CD14-positive monocyte (primary cell): ENCODE measurements around the gene FALEC. TPM values are rescaled to one million over a fixed set of nuclear protein-coding genes. Genes with fewer than 3 reads are reported as not detected.

Source experiments
- DNase-seq, 3 donors: peaks; one replicate each; pipeline ENCODE4 v3.0.0-alpha.2; 2011 to 2022
- H2AFZ ChIP-seq: 2 replicates; pipeline ENCODE4 v1.6.0; 2012; ENCODE audit warnings: mild to moderate bottlenecking, low read depth, low read length, inconsistent platforms; ENCODE audit not compliant: insufficient read depth, poor library complexity, severe bottlenecking
- H3K27ac ChIP-seq, 2 donors: 1 replicate in 1 of 2; 2 replicates in 1 of 2; pipeline ENCODE4 v1.5.1; 2012 to 2013; ENCODE audit warnings: low read length in 2 of 2, control low read depth in 1 of 2, inconsistent platforms in 1 of 2, low read depth in 1 of 2, mild to moderate bottlenecking in 1 of 2
- H3K27me3 ChIP-seq, 2 donors: one replicate each; pipeline versions ENCODE4 v1.6.0 to v1.6.1; 2011 to 2013; ENCODE audit warnings: low read length in 2 of 2; ENCODE audit not compliant: control insufficient read depth in 2 of 2, insufficient read depth in 2 of 2
- H3K36me3 ChIP-seq, 2 donors: replicated peaks in 1 of 2; 1 replicate in 1 of 2; 2 replicates in 1 of 2; pipeline versions ENCODE4 v1.5.1 to v1.6.1; 2012 to 2013; ENCODE audit warnings: low read length in 2 of 2, control low read depth in 1 of 2, inconsistent platforms in 1 of 2, mild to moderate bottlenecking in 1 of 2; ENCODE audit not compliant: insufficient read depth in 2 of 2, control insufficient read depth in 1 of 2
- H3K4me1 ChIP-seq, 2 donors: 1 replicate in 1 of 2; 2 replicates in 1 of 2; pipeline versions ENCODE4 v1.5.1 to v1.6.1; 2012 to 2013; ENCODE audit warnings: low read length in 2 of 2, control low read depth in 1 of 2, inconsistent platforms in 1 of 2, mild to moderate bottlenecking in 1 of 2, moderate library complexity in 1 of 2; ENCODE audit not compliant: insufficient read depth in 2 of 2, control insufficient read depth in 1 of 2
- H3K4me2 ChIP-seq: replicated peaks from 2 replicates; pipeline ENCODE3; 2012; ENCODE audit warnings: low read length, moderate library complexity, mild to moderate bottlenecking; ENCODE audit not compliant: poor library complexity, severe bottlenecking; ENCODE audit errors: extremely low read depth
- H3K4me3 ChIP-seq, 3 experiments: fragments of 200-600 bp in 1 of 3; sonication (generic) in 1 of 3; replicated peaks in 1 of 3; 1 replicate in 2 of 3; 2 replicates in 1 of 3; pipeline ENCODE4 v1.5.1; 2011 to 2013; ENCODE audit warnings: low read length in 3 of 3, mild to moderate bottlenecking in 3 of 3, control low read depth in 2 of 3, low read depth in 2 of 3, inconsistent platforms in 1 of 3, moderate library complexity in 1 of 3
- H3K79me2 ChIP-seq: 2 replicates; pipeline ENCODE4 v1.6.0; 2012; ENCODE audit warnings: mild to moderate bottlenecking, control low read depth, inconsistent platforms, low read length, moderate library complexity; ENCODE audit not compliant: insufficient read depth
- H3K9ac ChIP-seq: 2 replicates; pipeline ENCODE4 v1.6.0; 2017; ENCODE audit warnings: low read length, mild to moderate bottlenecking; ENCODE audit not compliant: insufficient read depth, poor library complexity, severe bottlenecking
- H3K9me3 ChIP-seq, 2 donors: replicated peaks in 1 of 2; 1 replicate in 1 of 2; 2 replicates in 1 of 2; pipeline versions ENCODE4 v1.5.1 to v1.6.1; 2012 to 2013; ENCODE audit warnings: low read length in 2 of 2, control low read depth in 1 of 2; ENCODE audit not compliant: control insufficient read depth in 1 of 2, insufficient read depth in 1 of 2
- H4K20me1 ChIP-seq: 2 replicates; pipeline ENCODE4 v1.6.0; 2012; ENCODE audit warnings: mild to moderate bottlenecking, low read length, control low read depth, moderate library complexity; ENCODE audit not compliant: insufficient read depth
- H3K27ac Mint-ChIP-seq, 7 donors: one replicate each; pipeline ENCODE4 v1.8.0; 2020; ENCODE audit warnings: mild to moderate bottlenecking in 7 of 7, mixed read lengths in 7 of 7, moderate library complexity in 6 of 7, inconsistent platforms in 2 of 7
- H3K27me3 Mint-ChIP-seq, 3 donors: one replicate each; pipeline ENCODE4 v1.8.0; 2021 to 2022; ENCODE audit warnings: low read depth in 3 of 3, mild to moderate bottlenecking in 3 of 3, mixed read lengths in 3 of 3, moderate library complexity in 3 of 3, inconsistent platforms in 1 of 3
- H3K36me3 Mint-ChIP-seq, 2 donors: one replicate each; pipeline ENCODE4 v1.8.0; 2020; ENCODE audit warnings: mixed read lengths in 2 of 2, inconsistent platforms in 1 of 2, mild to moderate bottlenecking in 1 of 2
- H3K4me1 Mint-ChIP-seq: one replicate; pipeline ENCODE4 v1.8.0; 2020; ENCODE audit warnings: mild to moderate bottlenecking, mixed read lengths
- H3K4me3 Mint-ChIP-seq, 2 donors: one replicate each; pipeline ENCODE4 v1.8.0; 2020; ENCODE audit warnings: mild to moderate bottlenecking in 2 of 2, mixed read lengths in 2 of 2, moderate library complexity in 1 of 2
- H3K9me3 Mint-ChIP-seq, 7 donors: one replicate each; pipeline ENCODE4 v1.8.0; 2020 to 2022; ENCODE audit warnings: mixed read lengths in 7 of 7, mild to moderate bottlenecking in 6 of 7, moderate library complexity in 6 of 7, inconsistent platforms in 2 of 7
- WGBS: methylation state at CpG from one replicate; pipeline ENCODE4 v1.1.5; 2013; ENCODE audit warnings: missing lambda C conversion rate; ENCODE audit not compliant: insufficient coverage; 5-methylcytosine and 5-hydroxymethylcytosine counted together
- intact Hi-C, 2 donors: fragments of 100-400 bp; cut with micrococcal nuclease; formaldehyde crosslinking; loops; one replicate each; pipeline versions ENCODE4 v1.15.0 to v1.15.1; 2023
- polyA plus RNA-seq, 3 donors: library from polyadenylated mRNA; depleted of rRNA in 1 of 3; unstranded in 2 of 3; stranded (reverse) in 1 of 3; fragments of 300-500 nt in 2 of 3; fragments of >200 nt in 1 of 3; fragmentation: Illumina TruSeq in 2 of 3; gene quantifications; 1 replicate in 2 of 3; 2 replicates in 1 of 3; pipeline ENCODE4 v1.2.3, GENCODE V29; 2012 to 2021
- TF ChIP-seq, protein P1 (sequence below): fragments of 200-600 bp; IDR thresholded peaks from one replicate; pipeline ENCODE4 v1.8.0; 2022; ENCODE audit warnings: antibody characterized with exemption, mild to moderate bottlenecking

FALEC gene
- polyA plus RNA-seq, 3 donors, result not detected

GRCh38 chr1:150567341-150567716 lies 51.8 kb downstream of the FALEC start:
- WGBS, result 0% methylated on average over 1 of the region's 3 CpGs
- peaks cover 0 to 5% (median 0%) of the 10 kb centered on the region in 3 donors for H3K27me3 Mint-ChIP-seq
- peaks cover 10 to 29% of the 10 kb centered on the region in 2 donors for H3K36me3 ChIP-seq

DNA sequence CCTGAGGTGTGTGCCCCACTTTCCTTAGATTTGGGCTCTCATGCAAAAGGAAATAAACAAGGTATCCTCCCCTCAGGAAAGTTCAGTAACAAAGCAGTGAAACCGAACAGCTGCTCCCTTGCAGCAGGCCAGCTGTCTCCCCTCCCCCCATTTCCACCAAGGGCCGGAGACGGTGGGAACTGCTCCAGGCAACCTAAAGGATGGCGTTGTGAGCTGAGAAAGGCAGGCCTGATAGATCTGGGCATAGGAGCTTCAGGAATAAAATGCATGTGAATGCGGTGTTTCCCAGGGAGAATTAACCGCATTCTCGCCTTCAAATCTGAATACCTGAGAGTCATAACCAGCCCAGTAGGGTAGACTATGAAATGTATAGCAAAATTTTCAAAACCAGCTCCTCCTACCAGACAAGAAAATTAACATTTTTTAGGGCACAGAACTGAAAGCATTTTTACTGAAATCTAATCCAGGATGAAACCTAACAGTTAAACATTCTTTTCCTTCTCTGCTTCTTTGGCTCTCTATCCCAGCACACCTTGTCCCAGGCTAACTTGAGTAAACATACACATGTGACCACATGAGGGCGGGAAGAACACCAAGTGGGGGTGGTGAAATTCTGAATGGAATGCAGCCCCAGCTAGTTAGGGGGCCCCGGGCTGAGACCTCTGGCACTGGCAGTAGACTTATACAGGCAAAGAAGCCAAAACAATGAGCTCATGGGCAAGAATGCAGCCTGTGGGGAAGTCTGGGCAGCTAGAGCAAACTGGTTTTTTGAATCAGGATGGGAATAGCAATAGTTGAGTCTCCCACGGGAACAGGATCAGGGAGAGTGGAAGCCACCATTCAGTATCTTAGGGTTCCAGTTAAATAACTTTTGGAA lies 52.4 kb downstream of the FALEC start:
- Histone ChIP-seq H3K9ac (peak overlapping the region; percentile 35), H3K9me3 (no peaks in the 10 kb centered on the region), H3K4me2 (peak overlapping the region; percentile 76), H3K4me3 (peak overlapping the region; percentile 22 to 69 (median 28)), H3K27ac (peak overlapping the region; percentile 66 to 75), H4K20me1 (peaks cover 98% of the 10 kb centered on the region), H3K4me1 (peaks cover 81 to 100% of the 10 kb centered on the region in 2 donors), H3K27me3 (no peaks in the 10 kb centered on the region), H3K79me2 (peaks cover 96% of the 10 kb centered on the region), H2AFZ (no peak overlapping the region), H3K36me3 (peaks cover 16 to 35% of the 10 kb centered on the region in 2 donors)
- Mint-ChIP-seq H3K27me3 (peaks cover 0 to 6% (median 0%) of the 10 kb centered on the region in 3 donors), H3K4me3 (peak overlapping the region; percentile 67 to 82), H3K36me3 (peaks cover 48 to 74% of the 10 kb centered on the region in 2 donors), H3K27ac (peak overlapping the region; percentile 91 to 93 (median 92)), H3K4me1 (peaks cover 92% of the 10 kb centered on the region), H3K9me3 (peaks cover 0 to 2% (median 0%) of the 10 kb centered on the region in 7 donors)
- WGBS, result 17% methylated on average over 3 of the region's 10 CpGs
- peak in 2 of 3 donors; percentile 27 to 43 for DNase-seq
- intact Hi-C loops, result no loop called here
- TF ChIP-seq, protein P1, sequence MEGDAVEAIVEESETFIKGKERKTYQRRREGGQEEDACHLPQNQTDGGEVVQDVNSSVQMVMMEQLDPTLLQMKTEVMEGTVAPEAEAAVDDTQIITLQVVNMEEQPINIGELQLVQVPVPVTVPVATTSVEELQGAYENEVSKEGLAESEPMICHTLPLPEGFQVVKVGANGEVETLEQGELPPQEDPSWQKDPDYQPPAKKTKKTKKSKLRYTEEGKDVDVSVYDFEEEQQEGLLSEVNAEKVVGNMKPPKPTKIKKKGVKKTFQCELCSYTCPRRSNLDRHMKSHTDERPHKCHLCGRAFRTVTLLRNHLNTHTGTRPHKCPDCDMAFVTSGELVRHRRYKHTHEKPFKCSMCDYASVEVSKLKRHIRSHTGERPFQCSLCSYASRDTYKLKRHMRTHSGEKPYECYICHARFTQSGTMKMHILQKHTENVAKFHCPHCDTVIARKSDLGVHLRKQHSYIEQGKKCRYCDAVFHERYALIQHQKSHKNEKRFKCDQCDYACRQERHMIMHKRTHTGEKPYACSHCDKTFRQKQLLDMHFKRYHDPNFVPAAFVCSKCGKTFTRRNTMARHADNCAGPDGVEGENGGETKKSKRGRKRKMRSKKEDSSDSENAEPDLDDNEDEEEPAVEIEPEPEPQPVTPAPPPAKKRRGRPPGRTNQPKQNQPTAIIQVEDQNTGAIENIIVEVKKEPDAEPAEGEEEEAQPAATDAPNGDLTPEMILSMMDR, result no peak

More at GRCh38 chr1:150567341-150567716, 51.8 kb downstream of the FALEC start:
- TF ChIP-seq, protein P1, result no peak
- Mint-ChIP-seq H3K4me1 (peaks cover 92% of the 10 kb centered on the region), H3K9me3 (peaks cover 0 to 2% (median 0%) of the 10 kb centered on the region in 7 donors), H3K36me3 (peaks cover 45 to 68% of the 10 kb centered on the region in 2 donors), H3K4me3 (peak overlapping the region; percentile 67 to 82), H3K27ac (peak overlapping the region; percentile 91 to 93 (median 92))
- H3K4me1 ChIP-seq, result peaks cover 84 to 100% of the 10 kb centered on the region in 2 donors
- peak; percentile 46 to 64 (median 57) for DNase-seq
- H3K9ac ChIP-seq, result peak overlapping the region; percentile 35
- no peaks in the 10 kb centered on the region for H3K27me3 ChIP-seq
- H3K27ac ChIP-seq, result peak overlapping the region; percentile 66 to 75
- intact Hi-C loops, result no loop called here
- peaks cover 96% of the 10 kb centered on the region for H3K79me2 ChIP-seq
- H4K20me1 ChIP-seq, result peaks cover 98% of the 10 kb centered on the region
- H2AFZ ChIP-seq, result no peak overlapping the region
- peak overlapping the region; percentile 22 to 69 (median 28) for H3K4me3 ChIP-seq
- no peaks in the 10 kb centered on the region for H3K9me3 ChIP-seq
- H3K4me2 ChIP-seq, result peak overlapping the region; percentile 76
